ENCODE results near the gene ENOX1. TPM values are rescaled to one million over a fixed set of nuclear protein-coding genes. Genes with fewer than 3 reads are reported as not detected.

ENOX1 gene
- total RNA-seq, 1 donor from 2014 or later: 1.1 TPM

- H3K4me3 Mint-ChIP-seq: no peak overlapping the region
- TF ChIP-seq EZH2phosphoT487 (IDR thresholded peaks at IDR 0.05) (no peak), CTCF (IDR thresholded peaks at IDR 0.05) (no peak), EZH2 (IDR thresholded peaks at IDR 0.05) (no peak)
- no peaks in the 10 kb centered on the region for H3K4me1 Mint-ChIP-seq
- H3K27ac Mint-ChIP-seq: no peak overlapping the region
- Histone ChIP-seq H3K27ac (no peak overlapping the region), H3K4me3 (no peak overlapping the region), H3K4me1 (no peaks in the 10 kb centered on the region), H3K9ac (no peak overlapping the region), H3K9me3 (ENCODE audit: low read depth) (no peaks in the 10 kb centered on the region), H3K4me2 (no peak overlapping the region), H3K36me3 (no peaks in the 10 kb centered on the region), H3K27me3 (no peaks in the 10 kb centered on the region), H3F3A (ENCODE audit: low read depth) (no peaks in the 10 kb centered on the region), H2AFZ (replicated peaks) (no peak overlapping the region), H3K79me2 (ENCODE audit: low read depth) (no peaks in the 10 kb centered on the region), H4K20me1 (ENCODE audit: low read depth) (no peaks in the 10 kb centered on the region)
- no peak for DNase-seq (ENCODE audit: low spot score)
- H3K36me3 Mint-ChIP-seq: no peaks in the 10 kb centered on the region
- no peaks in the 10 kb centered on the region for H3K9me3 Mint-ChIP-seq
- peaks cover 2% of the 10 kb centered on the region for H3K27me3 Mint-ChIP-seq (ENCODE audit: insufficient read depth, low read depth)
Observed at GRCh38 chr13:43742911-43743310, 43.9 kb downstream of the ENOX1 start.

GRCh38 chr13:43737392-43737923 is 49.3 kb downstream of the ENOX1 start:
- Histone ChIP-seq H2AFZ (replicated peaks) (no peak overlapping the region), H3K9me3 (ENCODE audit: low read depth) (no peaks in the 10 kb centered on the region), H3K4me1 (no peaks in the 10 kb centered on the region), H4K20me1 (ENCODE audit: low read depth) (no peaks in the 10 kb centered on the region), H3F3A (ENCODE audit: low read depth) (no peaks in the 10 kb centered on the region), H3K27ac (no peak overlapping the region), H3K4me3 (no peak overlapping the region), H3K79me2 (ENCODE audit: low read depth) (no peaks in the 10 kb centered on the region), H3K27me3 (no peaks in the 10 kb centered on the region), H3K4me2 (no peak overlapping the region), H3K36me3 (no peaks in the 10 kb centered on the region), H3K9ac (no peak overlapping the region)
- no peak overlapping the region for H3K4me3 Mint-ChIP-seq
- peaks cover 2% of the 10 kb centered on the region for H3K27me3 Mint-ChIP-seq (ENCODE audit: insufficient read depth, low read depth)
- no peak for DNase-seq (ENCODE audit: low spot score)
- TF ChIP-seq EZH2 (IDR thresholded peaks at IDR 0.05) (no peak), EZH2phosphoT487 (IDR thresholded peaks at IDR 0.05) (no peak), CTCF (IDR thresholded peaks at IDR 0.05) (no peak)
- H3K4me1 Mint-ChIP-seq: no peaks in the 10 kb centered on the region
- no peak overlapping the region for H3K27ac Mint-ChIP-seq
- no peaks in the 10 kb centered on the region for H3K9me3 Mint-ChIP-seq
- no peaks in the 10 kb centered on the region for H3K36me3 Mint-ChIP-seq

- Histone ChIP-seq H3K9ac (no peak overlapping the region), H4K20me1 (ENCODE audit: low read depth) (no peaks in the 10 kb centered on the region), H3F3A (ENCODE audit: low read depth) (no peaks in the 10 kb centered on the region), H3K27me3 (no peaks in the 10 kb centered on the region), H3K4me2 (no peak overlapping the region), H3K4me1 (no peaks in the 10 kb centered on the region), H3K36me3 (no peaks in the 10 kb centered on the region), H2AFZ (replicated peaks) (no peak overlapping the region), H3K9me3 (ENCODE audit: low read depth) (no peaks in the 10 kb centered on the region), H3K4me3 (no peak overlapping the region), H3K27ac (no peak overlapping the region), H3K79me2 (ENCODE audit: low read depth) (no peaks in the 10 kb centered on the region)
- Mint-ChIP-seq H3K27ac (no peak overlapping the region), H3K4me1 (peaks cover 8% of the 10 kb centered on the region), H3K4me3 (no peak overlapping the region), H3K27me3 (ENCODE audit: insufficient read depth, low read depth) (no peaks in the 10 kb centered on the region), H3K36me3 (no peaks in the 10 kb centered on the region), H3K9me3 (no peaks in the 10 kb centered on the region)
- TF ChIP-seq EZH2phosphoT487 (IDR thresholded peaks at IDR 0.05) (no peak), EZH2 (IDR thresholded peaks at IDR 0.05) (no peak), CTCF (IDR thresholded peaks at IDR 0.05) (no peak)
- DNase-seq (ENCODE audit: low spot score): no peak
Observed at GRCh38 chr13:43732726-43733125, 54.0 kb downstream of the ENOX1 start.
